Rectal smooth muscle tissue (tissue), 1 donor: ENCODE results near the gene POGK.
A peak's percentile ranks its signal among the peaks of the same experiment; 100 is the strongest.
"Not testable (repeated sequence)": the region's sequence is repeated elsewhere in the genome, so short reads cannot be mapped to it uniquely, and the experiment has no call there.

Experiments
- H3K27ac ChIP-seq: one replicate; pipeline ENCODE4 v1.7.0; 2013; ENCODE audit warnings: low read depth, low read length, inconsistent platforms
- H3K27me3 ChIP-seq: one replicate; pipeline ENCODE4 v1.7.0; 2013; ENCODE audit warnings: low read length; ENCODE audit not compliant: control insufficient read depth, insufficient read depth
- H3K36me3 ChIP-seq: one replicate; pipeline ENCODE4 v1.7.0; 2013; ENCODE audit warnings: low read length; ENCODE audit not compliant: control insufficient read depth, insufficient read depth
- H3K4me1 ChIP-seq: one replicate; pipeline ENCODE4 v1.7.0; 2013; ENCODE audit warnings: low read length; ENCODE audit not compliant: control insufficient read depth, insufficient read depth
- H3K4me3 ChIP-seq: one replicate; pipeline ENCODE4 v1.7.0; 2013; ENCODE audit warnings: low read length
- H3K9ac ChIP-seq: one replicate; pipeline ENCODE4 v1.7.0; 2013; ENCODE audit warnings: low read length

POGK gene, protein sequence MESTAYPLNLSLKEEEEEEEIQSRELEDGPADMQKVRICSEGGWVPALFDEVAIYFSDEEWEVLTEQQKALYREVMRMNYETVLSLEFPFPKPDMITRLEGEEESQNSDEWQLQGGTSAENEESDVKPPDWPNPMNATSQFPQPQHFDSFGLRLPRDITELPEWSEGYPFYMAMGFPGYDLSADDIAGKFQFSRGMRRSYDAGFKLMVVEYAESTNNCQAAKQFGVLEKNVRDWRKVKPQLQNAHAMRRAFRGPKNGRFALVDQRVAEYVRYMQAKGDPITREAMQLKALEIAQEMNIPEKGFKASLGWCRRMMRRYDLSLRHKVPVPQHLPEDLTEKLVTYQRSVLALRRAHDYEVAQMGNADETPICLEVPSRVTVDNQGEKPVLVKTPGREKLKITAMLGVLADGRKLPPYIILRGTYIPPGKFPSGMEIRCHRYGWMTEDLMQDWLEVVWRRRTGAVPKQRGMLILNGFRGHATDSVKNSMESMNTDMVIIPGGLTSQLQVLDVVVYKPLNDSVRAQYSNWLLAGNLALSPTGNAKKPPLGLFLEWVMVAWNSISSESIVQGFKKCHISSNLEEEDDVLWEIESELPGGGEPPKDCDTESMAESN

DNA sequence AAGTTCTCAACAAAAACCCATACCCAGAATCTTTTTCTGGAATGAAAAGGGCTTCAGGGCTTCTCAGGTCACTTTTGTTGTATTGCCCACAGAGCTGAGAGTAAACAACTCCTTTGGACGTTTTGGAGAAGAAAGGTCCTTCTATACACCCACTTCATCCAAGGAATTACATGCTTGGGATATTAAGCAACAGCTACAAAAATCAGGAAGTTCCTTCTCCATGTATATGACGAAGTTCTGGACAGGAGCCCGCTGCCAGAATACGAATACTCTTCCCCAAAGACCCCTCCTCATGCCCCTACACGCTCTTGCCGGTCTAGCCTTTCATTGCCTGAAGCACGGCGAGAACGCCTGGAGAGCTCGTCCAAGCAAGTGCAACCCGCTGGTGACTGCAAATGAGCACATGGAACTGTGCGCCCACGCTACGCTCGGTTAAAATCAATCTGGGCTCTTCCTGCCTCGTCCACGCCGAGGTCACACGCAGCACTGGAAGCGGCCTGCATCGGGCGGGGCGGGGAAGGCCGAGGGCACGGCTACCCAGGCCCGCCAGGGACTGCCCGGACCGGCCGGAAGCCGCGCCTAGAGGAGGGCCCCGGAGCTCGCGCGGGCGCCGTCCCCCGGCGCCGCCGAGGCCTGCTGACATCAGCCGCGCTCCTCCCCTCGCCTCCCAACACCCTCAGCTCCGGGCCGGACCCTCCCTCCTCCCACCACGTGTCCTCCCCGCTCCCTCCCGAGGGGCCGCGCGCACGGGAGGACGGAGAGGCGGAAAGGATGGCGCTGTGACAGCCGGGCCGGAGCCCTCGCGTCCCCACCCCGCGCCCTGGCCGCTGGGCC, at the start of gene POGK:
Gene POGK (plus strand): TSS at position 710 of the 834 bp plus-strand sequence. CDS start 1,482 bp downstream, outside the sequence.
- H3K27me3 ChIP-seq = no peaks in the 10 kb centered on the region
- peak within 1 kb of the TSS; percentile 95 for H3K4me3 ChIP-seq
- H3K4me1 ChIP-seq = peaks cover 28% of the 10 kb centered on the region
- H3K9ac ChIP-seq = peak within 1 kb of the TSS; percentile 84
- H3K27ac ChIP-seq = peak within 1 kb of the TSS; percentile 94
- peaks cover 10% of the 10 kb centered on the region for H3K36me3 ChIP-seq

DNA sequence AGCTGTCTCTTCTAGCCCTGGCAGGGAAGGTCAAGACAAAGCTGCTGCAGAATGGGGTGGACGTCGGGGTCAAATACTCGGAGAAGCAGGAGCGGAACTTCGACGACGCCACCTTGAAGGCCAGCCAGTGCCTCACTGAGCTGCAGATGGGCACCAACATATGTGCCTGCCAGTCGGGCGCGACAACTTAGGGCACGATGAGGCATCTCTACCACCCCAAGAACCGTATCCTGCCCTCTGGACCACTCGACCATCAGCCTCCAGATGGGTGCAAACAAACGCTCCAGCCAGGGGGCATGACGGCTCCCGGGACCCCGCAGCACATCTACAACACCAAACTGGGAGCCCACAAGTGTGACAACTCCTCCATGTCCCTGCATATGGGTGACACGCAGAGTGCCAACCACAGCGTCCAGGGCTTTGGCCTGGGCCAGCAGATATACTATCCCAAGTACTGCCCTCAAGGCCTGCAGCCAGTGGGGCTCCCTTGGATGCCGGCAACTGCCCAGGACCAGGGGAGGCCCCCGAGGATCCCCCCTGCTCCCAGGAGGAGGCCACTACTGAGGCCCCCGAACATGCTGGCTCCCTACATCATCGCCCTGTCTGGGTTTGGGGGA, 42.5 kb upstream of the POGK start:
- H3K4me1 ChIP-seq = no peaks in the 10 kb centered on the region
- no peak overlapping the region for H3K9ac ChIP-seq
- no peaks in the 10 kb centered on the region for H3K27me3 ChIP-seq
- no peak overlapping the region for H3K27ac ChIP-seq
- H3K4me3 ChIP-seq = no peak overlapping the region
- H3K36me3 ChIP-seq = no peaks in the 10 kb centered on the region

DNA sequence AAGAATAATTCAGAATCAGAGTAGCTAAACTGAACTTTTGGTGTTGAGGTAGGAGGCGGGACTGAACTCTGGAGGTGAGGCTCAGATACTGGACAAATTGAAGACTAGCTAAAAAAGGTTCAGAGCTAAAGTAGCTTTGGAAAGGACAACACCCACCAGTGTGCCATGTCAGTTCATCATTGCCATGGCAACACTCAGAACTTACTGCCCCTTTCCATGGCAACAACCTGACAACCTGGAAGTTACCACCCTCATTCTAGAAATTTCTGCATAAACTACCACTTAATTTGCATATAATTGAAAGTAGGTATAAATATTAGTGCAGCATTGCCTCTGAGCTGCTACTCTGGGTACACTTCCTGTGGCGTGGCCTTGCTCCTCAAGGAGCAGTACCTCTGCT, 30.3 kb upstream of the POGK start:
- Histone ChIP-seq H3K27ac (no peak overlapping the region), H3K9ac (no peak overlapping the region), H3K36me3 (no peaks in the 10 kb centered on the region), H3K4me1 (no peaks in the 10 kb centered on the region), H3K27me3 (no peaks in the 10 kb centered on the region), H3K4me3 (no peak overlapping the region)

DNA sequence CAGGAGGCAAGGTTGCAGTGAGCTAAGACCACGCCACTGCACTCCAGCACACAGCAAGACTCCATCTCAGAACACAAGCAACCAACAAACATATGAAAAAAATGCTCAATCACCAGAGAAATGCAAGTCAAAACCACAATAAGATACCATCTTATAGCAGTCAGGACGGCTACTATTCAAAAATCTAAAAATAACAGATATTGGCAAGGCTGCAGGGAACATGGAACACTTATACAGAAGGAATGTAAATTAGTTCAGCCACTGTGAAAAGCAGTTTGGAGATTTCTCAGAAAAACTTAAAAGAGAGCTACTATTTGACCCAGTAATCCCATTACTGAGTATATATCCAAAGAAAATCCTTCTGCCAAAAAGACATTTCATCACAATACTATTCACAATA, 27.6 kb upstream of the POGK start:
- no peaks in the 10 kb centered on the region for H3K27me3 ChIP-seq
- H3K4me3 ChIP-seq = no peak overlapping the region

DNA sequence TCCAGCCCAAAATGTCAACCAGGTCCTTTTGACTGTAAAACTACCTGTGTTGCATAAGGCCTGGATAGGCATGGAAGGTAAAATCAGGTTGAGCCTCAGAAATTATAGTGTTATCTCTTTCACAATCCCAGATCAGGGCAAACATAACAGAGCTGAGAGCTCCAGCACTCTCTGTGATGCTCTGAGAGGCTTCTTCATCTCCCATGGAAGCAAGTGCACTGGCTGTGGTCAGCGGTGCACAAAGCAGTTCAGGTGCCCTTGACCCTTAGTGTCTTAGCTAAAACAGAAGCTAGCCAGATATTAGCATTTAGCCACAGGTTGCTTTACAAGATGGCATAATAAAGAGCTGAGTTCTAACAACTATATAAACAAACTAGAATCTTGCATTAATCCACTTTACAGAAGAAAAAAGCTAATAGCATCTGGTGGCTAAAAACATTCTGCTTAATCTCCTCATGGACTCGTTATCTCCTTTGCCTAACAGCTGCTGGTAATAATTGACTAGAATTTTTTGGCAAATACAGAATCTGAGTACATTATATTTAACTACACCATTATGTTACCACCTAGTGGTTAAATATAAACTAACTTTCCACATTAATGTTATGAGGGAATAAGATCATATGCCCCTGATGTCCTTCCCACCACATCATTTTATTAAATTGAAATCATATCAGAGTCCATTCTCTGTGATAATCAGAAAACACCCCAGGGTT, 25.6 kb upstream of the POGK start:
- H3K4me3 ChIP-seq = no peak overlapping the region
- H3K27me3 ChIP-seq = no peaks in the 10 kb centered on the region

More for the DNA sequence above, 27.6 kb upstream of the POGK start:
- Histone ChIP-seq H3K36me3 (no peaks in the 10 kb centered on the region), H3K4me1 (no peaks in the 10 kb centered on the region), H3K9ac (no peak overlapping the region), H3K27ac (no peak overlapping the region)

DNA sequence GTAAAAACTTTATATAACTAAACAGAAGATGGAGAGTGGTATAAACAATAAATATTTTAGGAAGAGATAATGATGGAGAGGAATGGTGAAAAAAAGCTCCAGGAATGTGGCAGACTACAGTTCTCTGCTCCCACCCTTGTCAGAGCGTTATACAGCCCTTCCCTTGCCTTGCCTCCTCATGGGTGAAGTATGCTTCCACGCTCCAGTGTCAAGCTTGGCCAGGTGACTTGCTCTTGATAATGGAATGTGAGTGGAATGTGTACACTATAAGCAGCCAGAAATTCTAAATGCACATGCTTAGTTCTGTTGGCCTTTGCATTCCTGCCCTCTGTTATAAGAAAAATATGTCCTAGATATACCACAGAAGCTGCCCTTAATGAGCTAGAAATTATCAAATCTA, 24.7 kb upstream of the POGK start:
- no peak overlapping the region for H3K9ac ChIP-seq
- H3K36me3 ChIP-seq = no peaks in the 10 kb centered on the region
- H3K27me3 ChIP-seq = no peaks in the 10 kb centered on the region
- no peak overlapping the region for H3K27ac ChIP-seq
- H3K4me1 ChIP-seq = no peaks in the 10 kb centered on the region
- H3K4me3 ChIP-seq = no peak overlapping the region

More for the DNA sequence above, 25.6 kb upstream of the POGK start:
- Histone ChIP-seq H3K36me3 (no peaks in the 10 kb centered on the region), H3K4me1 (no peaks in the 10 kb centered on the region), H3K27ac (no peak overlapping the region), H3K9ac (no peak overlapping the region)

DNA sequence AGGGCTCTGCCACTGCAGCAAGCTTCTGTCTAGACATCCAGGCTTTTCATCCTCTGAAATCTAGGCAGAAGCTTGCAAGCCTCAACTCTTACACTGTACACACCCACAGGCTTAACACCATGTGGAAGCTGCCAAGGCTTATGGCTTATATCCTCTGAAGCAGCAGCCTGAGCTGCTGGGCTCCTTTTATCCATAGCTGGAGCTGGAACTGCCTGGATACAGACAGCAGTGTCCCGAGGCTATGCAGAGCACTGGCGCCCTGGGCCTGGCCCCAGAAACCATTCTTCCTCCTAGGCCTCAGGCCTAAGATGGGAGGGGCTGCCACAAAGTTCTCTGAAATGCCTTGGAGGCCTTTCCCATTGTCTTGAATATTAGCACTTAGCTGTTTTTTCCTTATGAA, 19.3 kb upstream of the POGK start:
- Histone ChIP-seq H3K4me1 (no peaks in the 10 kb centered on the region), H3K27me3 (no peaks in the 10 kb centered on the region), H3K4me3 (no peak overlapping the region), H3K36me3 (no peaks in the 10 kb centered on the region), H3K27ac (no peak overlapping the region), H3K9ac (no peak overlapping the region)

DNA sequence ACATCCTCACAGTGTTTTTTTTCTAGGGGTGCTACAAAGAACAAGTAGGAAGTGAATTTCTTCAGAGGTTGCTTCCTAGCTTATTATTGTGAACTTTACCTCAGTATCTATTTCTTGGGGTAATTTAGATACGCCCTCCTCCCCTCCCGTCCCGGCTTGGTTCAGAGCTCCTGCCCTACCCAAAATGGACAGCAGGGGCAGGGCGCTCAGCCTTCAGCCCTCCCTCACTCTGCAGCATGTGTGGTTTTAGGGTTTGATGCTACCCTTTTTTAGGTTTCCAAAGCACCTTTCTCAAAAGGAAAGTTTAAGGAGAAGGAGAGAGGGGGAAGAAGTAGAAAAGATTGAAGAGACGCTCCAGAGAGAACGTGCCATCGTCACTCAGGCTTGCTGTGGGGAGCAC, 16.9 kb upstream of the POGK start:
- Histone ChIP-seq H3K9ac (no peak overlapping the region), H3K4me3 (no peak overlapping the region), H3K4me1 (no peaks in the 10 kb centered on the region), H3K27ac (no peak overlapping the region), H3K27me3 (no peaks in the 10 kb centered on the region), H3K36me3 (no peaks in the 10 kb centered on the region)

DNA sequence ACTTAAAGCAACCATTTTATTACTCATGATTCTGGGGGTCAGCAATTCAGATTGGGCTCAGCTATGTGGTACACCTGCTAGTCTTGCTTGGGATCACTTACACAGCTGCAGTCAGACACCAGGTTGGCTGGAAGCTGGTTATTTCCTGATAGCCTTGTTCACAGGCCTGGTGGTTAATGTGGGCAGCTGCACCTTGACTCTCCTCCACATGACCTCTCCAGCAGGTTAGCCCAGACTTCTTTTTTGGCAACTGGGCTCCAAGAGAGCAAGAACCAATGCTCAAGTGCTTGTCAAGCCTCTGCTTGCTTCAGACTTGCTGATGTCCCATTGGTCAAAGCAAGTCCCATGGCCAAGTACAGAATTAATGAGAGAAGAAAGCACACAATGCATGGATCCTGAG, 11.8 kb upstream of the POGK start:
- no peaks in the 10 kb centered on the region for H3K27me3 ChIP-seq
- H3K4me1 ChIP-seq = no peaks in the 10 kb centered on the region
- no peaks in the 10 kb centered on the region for H3K36me3 ChIP-seq
- H3K27ac ChIP-seq = no peak overlapping the region
- no peak overlapping the region for H3K4me3 ChIP-seq
- no peak overlapping the region for H3K9ac ChIP-seq

DNA sequence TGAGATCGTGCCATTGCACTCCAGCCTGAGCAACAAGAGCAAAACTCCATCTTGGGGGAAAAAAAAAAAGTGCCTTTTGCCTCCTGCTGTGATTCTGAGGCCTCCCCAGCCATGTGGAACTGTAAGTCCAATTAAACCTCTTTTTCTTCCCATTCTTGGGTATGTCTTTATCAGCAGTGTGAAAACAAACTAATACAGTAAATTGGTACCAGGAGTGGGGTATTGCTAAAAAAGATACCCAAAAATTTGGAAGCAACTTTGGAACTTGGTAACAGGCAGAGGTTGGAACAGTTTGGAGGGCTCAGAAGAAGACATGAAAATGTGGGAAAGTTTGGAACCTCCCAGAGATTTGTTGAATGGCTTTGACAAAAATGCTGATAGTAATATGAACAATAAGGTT, 9.5 kb upstream of the POGK start:
- not testable (repeated sequence) for H3K27me3 ChIP-seq, H3K27ac ChIP-seq, H3K4me1 ChIP-seq, H3K36me3 ChIP-seq, H3K4me3 ChIP-seq, H3K9ac ChIP-seq

DNA sequence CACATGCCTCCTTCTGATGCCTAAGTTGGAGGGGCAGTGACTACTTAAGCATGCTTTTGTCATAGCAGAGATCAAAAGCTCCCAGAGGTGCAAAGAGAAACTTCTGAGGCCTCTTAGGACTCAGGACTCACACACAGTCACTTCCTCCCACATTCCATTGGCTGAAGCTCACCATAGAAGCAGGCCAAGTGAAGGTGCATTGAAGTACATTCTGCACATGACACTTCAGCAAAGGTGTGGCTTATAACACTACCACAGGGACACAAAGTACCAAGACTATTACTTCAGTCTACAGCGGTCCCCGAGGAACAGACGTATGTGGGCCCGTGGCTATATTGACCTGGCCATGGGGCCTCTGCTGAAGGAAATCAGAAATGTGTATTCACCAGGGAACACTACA, 2.5 kb upstream of the POGK start:
- Histone ChIP-seq H3K9ac (no peak overlapping the region), H3K4me1 (peaks cover 12% of the 10 kb centered on the region), H3K4me3 (no peak overlapping the region), H3K36me3 (peaks cover 2% of the 10 kb centered on the region), H3K27ac (no peak overlapping the region), H3K27me3 (no peaks in the 10 kb centered on the region)
